Erythroblast (primary cell): Measurements from ENCODE around the gene SLC25A43.
"Not testable (repeated sequence)": the region's sequence is repeated elsewhere in the genome, so short reads cannot be mapped to it uniquely, and the experiment has no call there.

Experiments used
- DNase-seq, 2 experiments: peaks; one replicate each; lab custom pipeline; 2025; lab: John Stamatoyannopoulos, UW
- GATA1 ChIP-seq: IDR thresholded peaks from 2 replicates; pipeline ENCODE4 v1.6.1; 2011; ENCODE audit warnings: low read depth, mild to moderate bottlenecking, control low read depth, low read length, moderate library complexity
- POLR2A ChIP-seq: IDR thresholded peaks from 2 replicates; pipeline ENCODE4 v1.6.1; 2011; ENCODE audit warnings: mild to moderate bottlenecking, low read length

The SLC25A43 gene

DNA sequence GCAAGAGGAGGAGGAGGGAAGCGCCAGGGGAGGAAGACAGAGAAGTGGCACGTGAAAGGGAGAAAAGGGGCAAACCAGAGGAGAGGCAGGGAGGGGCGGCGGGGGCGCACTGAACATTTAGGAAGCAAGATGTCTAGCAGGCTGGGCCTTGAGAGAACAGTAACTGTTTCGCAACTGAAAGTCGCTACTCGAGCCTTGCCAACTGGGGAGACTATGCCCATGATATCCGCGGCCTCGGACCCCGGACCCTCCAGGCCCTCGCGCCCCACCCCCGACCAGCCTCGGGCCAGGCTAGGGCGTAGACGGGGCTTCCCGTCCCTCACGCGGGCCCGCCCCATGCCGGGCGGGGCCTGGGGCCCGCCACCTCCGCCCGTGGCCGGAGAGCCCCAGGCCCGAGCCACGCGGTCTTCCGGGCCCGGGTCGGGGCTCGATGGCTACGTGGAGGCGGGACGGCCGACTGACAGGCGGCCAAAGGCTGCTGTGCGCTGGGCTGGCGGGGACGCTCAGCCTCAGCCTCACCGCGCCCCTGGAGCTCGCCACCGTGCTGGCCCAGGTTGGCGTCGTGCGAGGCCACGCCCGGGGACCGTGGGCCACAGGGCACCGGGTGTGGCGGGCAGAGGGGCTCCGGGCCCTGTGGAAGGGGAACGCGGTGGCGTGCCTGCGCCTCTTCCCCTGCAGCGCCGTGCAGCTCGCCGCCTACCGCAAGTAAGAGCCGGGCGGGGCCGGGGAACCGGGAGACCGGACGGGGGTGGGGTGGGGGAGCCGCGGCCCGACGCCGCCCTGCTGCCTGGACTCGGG lies at the start of gene SLC25A43:
Gene SLC25A43 (plus strand): TSS at position 363 of the 798 bp plus-strand sequence. CDS start 68 bp downstream, at position 431.
- TF ChIP-seq GATA1, result no peak
- peak; percentile 28 for TF ChIP-seq POLR2A
- DNase-seq, result peak; percentile 32 to 45

DNA sequence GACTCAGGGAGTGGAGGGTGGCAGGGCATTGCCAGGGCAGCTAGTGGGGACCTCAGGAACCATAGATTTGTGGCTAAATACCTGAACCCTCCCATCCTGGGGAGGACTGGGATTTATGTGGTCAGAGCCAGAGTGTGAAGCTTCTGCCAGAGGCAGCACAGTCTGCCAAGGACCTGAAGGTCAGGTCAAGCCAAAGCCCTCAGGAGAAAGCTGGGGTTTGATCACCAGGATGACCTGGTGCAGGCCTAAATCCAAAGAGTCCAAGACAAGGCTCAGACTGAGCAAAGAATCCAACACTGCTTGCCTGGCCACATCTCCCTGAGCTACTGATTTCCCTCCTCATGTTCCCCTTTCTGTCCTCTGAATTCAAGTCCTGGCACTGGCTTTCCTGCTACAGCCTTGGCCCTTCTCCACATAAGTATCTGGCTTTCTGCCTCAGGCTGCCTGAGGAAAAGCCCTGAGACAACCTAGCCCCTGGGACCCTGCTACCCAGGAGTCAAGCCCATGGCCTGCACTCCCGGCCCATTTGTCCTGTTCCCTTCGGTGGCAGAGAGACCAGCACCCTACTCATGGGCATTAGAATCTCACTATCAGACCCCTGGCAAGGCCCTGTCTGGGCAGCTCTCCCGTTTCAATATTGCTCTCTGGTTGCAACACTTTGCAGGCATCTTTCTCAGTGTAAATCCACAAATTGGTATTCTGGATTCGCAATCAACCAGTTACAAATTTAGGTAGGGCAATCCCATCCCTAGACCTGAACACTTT lies 39.3 kb upstream of the SLC25A43 start:
- TF ChIP-seq GATA1 (no peak), POLR2A (no peak)
- DNase-seq, result no peak

DNA sequence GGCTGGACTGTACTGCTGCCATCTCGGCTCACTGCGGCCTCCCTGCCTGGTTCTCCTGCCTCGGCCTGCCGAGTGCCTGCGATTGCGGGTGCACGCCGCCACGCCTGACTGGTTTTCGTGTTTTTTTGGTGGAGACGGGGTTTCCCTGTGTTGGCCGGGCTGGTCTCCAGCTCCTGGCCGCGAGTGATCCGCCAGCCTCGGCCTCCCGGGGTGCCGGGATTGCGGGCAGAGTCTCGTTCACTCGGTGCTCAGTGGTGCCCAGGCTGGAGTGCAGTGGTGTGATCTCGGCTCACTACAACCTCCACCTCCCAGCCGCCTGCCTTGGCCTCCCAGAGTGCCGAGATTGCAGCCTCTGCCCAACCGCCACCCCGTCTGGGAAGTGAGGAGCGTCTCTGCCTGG lies 37.7 kb upstream of the SLC25A43 start:
- DNase-seq, result not testable (repeated sequence)

DNA sequence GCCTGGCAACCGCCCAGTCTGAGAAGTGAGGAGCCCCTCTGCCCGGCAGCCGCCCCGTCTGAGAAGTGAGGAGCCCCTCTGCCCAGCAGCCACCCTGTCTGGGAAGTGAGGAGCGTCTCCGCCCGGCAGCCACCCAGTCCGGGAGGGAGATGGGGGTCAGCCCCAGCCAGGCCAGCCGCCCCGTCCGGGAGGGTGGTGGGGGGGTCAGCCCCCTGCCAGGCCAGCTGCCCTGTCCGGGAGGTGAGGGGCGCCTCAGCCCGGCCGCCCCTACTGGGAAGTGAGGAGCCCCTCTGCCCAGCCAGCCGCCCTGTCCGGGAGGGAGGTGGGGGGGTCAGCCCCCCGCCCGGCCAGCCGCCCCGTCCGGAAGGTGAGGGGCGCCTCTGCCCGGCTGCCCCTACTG lies 37.1 kb upstream of the SLC25A43 start:
- not testable (repeated sequence) for DNase-seq

DNA sequence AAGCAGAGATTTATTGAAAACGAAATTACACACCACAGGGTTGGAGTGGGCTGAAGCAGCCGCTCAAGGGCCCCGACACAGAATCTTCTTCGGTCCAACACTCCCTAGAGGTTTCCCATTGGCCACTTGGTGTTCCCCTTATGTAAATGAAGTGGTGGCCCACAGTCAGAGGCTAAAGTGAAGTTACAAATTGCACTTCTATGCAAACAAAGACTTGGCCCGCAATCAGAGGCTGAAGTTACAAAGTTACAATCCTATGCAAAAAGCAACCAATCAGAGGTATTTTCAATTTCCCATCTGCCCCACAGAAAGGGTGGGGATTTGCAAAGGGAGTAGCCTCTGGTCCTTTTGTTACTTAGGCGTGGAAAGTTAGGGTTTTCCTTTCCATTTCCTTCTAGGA lies 35.7 kb upstream of the SLC25A43 start:
- DNase-seq, result no peak
- TF ChIP-seq POLR2A, result no peak
- no peak for TF ChIP-seq GATA1

DNA sequence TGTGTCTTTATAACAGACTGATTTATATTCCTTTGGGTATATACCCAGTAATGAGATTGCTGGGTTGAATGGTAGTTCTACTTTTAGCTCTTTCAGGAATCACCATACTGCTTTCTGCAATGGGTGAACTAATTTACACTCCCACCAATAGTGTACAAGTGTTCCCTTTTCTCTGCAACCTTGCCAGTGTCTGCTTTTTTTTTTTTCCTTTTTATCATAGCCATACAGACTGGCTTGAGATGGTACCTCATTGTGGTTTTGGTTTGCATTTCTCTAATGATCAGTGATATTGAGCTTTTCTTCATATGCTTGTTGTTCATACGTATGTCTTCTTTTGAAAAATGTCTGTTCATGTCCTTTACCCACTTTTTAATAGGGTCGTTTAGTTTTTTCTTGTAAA lies 27.3 kb upstream of the SLC25A43 start:
- not testable (repeated sequence) for DNase-seq

DNA sequence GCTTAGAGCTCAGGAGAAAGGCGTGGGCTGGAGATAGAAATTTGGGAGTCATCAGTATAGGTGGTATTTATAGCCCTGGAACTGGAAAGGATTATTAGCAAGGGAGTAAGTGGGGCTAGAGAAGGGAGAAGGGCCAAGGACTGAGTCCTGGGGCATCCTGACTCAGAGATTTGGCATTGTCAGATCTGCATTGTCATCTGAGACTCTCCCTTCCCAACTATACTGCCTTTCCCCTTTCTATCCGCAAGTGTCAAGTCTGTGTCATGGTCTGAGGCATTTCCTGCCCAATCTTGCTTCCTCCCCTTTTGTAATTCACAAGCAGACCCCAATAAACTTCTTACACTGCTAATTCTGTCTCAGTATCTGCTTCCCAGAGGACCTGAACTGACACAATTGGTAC lies 24.4 kb upstream of the SLC25A43 start:
- TF ChIP-seq GATA1 (no peak), POLR2A (no peak)
- DNase-seq, result no peak

DNA sequence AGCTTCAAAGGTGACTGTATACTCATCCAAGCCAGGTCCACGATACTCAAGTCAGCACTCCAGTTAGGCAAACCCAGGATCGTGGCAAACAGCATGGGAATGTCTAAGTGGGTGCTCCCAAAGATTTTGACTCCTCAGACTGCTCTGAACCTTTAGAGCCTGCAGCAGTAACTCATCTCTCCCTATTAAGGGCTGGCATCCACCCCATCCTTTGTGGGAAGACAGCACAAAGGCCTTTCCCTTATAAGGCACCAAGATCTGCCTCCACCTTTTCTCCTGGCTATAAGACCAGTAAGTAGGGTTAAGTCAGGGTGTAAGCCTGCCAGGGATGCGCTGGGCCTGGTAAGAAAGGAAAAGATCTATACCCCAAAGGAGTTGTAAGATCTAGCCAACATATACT lies 23.6 kb upstream of the SLC25A43 start:
- no peak for DNase-seq
- no peak for TF ChIP-seq GATA1
- TF ChIP-seq POLR2A, result no peak

DNA sequence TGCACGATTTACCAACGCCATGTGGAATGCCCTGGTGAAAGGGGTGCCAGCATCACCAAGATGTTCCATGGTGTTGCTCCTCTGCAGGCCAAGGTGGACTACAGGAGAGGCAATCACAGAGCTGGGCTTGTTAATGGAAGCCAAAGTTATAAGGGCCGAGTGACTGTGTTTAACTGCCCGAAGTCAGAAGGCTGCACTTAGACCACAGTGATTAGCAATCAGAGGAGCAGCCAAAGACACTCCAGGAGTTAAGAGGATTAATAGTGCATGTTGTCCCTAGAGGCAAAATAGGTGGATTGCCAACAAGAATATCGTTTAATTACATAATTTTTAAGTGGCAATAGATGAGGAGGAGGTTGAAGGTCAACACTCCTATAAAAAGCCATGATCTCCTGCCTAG lies 22.8 kb upstream of the SLC25A43 start:
- no peak for DNase-seq
- TF ChIP-seq POLR2A (no peak), GATA1 (no peak)

DNA sequence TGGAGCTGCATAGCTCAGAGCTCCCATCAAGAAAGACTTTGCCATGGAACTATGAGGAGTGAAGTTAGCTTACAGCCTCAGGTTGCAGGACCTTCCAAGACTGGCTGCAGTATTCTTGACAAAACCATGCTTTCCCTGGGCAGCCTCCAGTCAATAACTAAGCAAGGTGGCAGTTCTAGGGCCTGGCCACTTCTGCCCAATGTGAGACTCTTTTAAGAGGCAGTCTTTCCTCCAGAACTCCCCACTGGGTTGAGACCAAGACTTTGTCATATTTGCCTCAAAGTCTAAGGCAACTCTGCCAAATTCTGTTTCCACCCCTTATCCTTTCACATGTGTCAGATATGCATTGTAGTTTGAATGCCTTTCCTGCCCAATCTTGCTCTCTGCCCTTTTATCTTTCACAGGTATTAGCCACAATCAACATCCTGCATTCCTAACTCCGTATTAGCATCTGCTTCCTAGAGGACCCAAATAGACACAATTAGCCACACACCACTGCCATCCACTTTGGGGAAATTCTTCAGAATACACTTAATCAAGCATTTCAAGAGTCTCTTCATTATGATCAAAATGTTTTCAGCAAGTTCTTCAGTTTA lies 17.7 kb upstream of the SLC25A43 start:
- DNase-seq, result no peak
- TF ChIP-seq GATA1 (no peak), POLR2A (no peak)

DNA sequence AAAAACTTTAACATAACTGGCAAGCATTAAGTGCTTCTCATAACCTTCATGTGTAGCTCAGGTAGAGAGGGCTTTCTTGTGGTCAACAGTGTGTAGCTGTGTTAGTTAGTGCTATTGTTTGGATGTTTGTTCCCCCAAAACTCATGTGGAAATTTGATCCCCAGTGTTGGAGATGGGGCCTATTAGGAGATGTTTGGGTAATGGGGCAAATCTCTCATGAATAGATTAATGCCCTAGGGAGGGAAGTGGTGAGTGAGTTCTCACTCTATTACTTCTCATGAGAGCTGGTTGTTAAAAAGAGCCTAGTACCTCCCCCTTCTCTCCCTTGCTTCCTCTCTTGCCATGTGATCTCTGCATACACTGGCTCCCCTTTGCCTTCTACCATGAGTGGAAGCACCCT lies 16.5 kb upstream of the SLC25A43 start:
- DNase-seq, result no peak
- TF ChIP-seq GATA1 (no peak), POLR2A (no peak)

DNA sequence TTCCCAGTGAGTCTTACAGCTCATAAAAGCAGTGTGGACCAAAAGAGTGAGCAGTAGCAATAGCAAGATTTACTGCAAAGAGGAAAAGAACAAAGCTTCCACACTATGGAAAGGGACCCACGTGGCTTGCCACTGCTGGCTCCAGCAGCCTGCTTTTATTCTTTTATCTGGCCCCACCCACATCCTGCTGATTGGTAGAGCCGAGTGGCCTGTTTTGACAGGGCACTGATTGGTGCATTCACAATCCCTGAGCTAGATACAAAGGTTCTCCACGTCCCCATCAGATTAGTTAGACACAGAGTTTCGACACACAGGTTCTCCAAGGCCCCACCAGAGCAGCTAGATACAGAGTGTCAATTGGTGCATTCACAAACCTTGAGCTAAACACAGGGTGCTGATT lies 12.5 kb upstream of the SLC25A43 start:
- not testable (repeated sequence) for DNase-seq

DNA sequence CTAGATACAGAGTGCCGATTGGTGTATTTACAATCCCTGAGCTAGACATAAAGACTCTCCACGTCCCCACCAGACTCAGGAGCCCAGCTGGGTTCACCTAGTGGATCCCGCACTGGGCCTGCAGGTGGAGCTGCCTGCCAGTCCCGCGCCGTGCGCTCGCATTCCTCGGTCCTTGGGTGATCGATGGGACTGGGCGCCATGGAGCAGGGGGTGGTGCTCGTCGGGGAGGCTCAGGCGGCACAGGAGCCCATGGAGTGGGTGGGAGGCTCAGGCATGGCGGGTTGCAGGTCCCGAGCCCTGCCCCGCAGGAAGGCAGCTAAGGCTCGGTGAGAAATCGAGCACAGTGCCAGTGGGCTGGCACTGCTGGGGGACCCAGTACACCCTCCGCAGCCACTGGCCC lies 11.7 kb upstream of the SLC25A43 start:
- DNase-seq, result not testable (repeated sequence)

DNA sequence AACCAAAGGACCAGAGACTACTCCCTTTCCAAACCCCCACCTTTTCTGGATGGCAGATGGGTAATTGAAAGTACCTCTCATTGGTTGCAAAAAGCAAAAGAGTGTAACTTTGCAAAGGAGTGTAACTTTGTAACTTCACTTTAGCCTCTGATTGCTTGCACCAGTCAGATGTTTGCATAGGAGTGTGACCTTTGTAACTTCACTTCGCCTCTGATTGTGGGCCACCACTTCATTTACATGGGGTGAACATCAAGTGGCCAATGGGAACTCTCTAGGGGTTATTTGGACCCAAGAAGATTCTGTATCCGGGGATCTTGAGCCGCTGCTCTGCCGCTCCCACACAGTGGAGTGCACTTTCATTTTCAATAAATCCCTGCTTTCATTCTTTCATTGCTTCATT lies 9.9 kb upstream of the SLC25A43 start:
- no peak for TF ChIP-seq GATA1
- no peak for TF ChIP-seq POLR2A
- no peak for DNase-seq
